Fibroblast of gingiva (primary cell): ENCODE data around the gene CERK.
"Not testable (repeated sequence)": the region's sequence is repeated elsewhere in the genome, so short reads cannot be mapped to it uniquely, and the experiment has no call there.

ENCODE experiments used
- DNase-seq: peaks from one replicate; pipeline ENCODE4 v3.0.0-alpha.2; 2011; ENCODE audit warnings: low read depth

The CERK gene

GRCh38 chr22:46660604-46661201, 77.3 kb downstream of the CERK start:
- no peak for DNase-seq

DNA sequence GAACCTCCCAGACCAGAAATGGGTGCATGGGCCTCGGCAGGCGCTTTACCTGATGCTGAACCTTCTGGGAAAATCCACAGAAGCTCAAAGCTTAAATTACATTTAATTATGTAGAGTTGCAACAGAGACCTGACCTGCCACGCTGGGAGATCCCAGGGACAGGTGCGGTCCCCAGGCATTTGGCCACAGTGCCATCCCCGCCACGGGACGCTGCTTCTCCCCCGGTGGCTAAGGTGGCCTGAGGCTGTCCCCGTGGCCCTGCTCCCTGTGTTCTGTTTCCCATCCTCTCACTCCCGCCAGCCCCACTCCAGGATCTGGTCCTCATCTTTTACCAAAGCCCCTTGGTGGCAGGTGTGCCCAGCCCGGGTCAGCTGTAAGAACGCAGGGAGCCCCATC, 78.3 kb downstream of the CERK start:
- DNase-seq, result no peak

DNA sequence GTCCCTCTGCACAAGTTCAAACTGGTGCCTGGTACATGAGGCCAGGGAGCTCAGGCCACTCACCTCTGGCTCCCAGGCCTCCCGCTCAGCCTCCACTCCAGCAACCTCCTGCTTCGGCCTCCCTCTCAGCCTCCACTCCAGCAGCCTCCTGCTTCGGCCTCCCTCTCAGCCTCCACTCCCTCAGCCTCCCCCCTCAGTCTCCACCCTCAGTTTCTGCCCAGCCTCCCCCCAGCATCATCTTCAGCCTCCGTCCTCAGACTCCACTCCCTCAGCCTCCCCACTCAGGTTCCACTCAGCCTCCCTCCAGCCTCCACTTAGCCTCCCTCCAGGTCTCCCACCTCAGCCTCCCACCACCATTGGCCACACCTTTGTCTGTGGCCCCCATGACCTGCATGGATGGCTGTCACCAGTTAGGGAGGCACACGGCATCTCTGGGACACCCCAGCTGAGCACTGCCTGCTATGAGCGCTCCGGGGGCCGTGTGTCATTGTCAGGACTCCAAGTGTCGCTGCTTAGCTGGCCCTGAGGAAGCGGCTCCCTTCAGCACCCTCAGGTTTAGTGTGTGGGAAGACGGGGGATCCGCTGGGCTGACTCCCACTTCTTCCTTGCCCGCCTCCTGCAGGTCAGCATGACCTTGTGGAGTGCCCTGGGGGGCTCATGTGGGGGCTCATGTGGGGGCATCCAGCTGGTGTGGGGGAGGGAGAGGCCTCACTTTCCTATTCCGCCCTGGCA, 78.8 kb downstream of the CERK start:
- DNase-seq, result no peak

DNA sequence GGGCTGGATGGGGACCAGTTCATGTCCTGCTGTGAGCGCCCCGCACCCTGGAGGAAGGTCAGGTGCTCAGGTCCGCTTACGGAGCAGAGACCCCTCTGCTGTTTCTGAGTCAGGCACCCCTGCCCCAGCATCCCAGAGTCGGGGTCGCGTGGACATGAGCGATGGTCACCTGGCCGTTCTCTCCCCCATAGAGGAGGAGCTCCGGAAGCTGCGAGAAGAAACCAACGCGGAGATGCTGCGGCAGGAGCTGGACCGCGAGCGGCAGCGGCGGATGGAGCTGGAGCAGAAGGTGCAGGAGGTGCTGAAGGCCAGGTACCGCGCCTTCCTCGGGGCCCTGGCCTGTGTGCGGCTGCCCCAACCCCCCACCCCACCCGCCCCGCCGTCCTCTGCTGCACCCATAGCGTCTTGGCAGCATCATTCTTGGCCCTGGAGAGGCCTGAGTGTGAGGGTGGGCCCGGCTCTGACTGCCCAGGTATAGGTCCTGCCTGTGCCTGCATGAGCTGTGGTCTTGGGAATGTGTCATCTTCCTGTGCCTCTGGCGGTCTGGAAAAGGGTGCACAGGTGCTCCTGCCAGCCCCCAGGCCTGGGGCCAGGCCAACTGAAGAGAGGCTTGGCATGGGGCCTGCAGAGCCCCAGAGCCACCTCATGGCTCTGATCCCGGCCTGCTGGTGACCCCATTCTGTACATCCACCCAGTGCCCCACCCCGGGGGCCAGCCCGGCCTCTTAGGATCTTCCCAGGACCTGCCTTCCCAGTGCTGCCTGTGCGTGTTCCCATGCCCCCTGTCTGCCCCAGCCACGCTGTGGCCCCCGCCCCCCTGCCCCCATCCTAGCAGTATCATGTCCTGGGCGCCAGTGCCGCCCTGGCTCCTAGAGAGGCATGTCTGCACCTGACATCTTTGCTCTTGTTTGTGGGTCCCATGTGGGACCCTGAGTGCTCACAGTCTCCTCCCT, 79.8 kb downstream of the CERK start:
- DNase-seq, result no peak

DNA sequence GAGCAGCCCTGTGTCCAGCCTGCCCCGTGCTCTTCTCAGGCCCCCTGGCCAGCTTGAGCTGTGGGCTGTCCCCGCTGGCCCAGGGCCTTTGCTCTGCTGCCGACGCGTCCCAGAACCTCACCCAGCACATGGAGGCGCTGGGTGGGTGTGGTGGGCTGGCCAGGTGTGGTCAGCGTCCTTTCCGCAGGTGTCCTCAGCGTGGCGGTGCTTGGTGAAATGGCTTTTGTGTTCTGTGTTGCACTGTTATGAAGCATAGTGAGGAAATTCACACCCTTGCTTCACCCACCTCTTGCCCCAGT, 80.4 kb downstream of the CERK start:
- no peak for DNase-seq

GRCh38 chr22:46656856-46657654, 81.0 kb downstream of the CERK start:
- no peak for DNase-seq

- DNase-seq, result no peak
Observed at GRCh38 chr22:46655861-46656608, 82.0 kb downstream of the CERK start.

- no peak for DNase-seq
Observed at GRCh38 chr22:46654927-46655595, 83.0 kb downstream of the CERK start.

GRCh38 chr22:46654426-46654825, 83.6 kb downstream of the CERK start:
- no peak for DNase-seq

- DNase-seq, result no peak
Observed at GRCh38 chr22:46653596-46653995, 84.5 kb downstream of the CERK start.

DNA sequence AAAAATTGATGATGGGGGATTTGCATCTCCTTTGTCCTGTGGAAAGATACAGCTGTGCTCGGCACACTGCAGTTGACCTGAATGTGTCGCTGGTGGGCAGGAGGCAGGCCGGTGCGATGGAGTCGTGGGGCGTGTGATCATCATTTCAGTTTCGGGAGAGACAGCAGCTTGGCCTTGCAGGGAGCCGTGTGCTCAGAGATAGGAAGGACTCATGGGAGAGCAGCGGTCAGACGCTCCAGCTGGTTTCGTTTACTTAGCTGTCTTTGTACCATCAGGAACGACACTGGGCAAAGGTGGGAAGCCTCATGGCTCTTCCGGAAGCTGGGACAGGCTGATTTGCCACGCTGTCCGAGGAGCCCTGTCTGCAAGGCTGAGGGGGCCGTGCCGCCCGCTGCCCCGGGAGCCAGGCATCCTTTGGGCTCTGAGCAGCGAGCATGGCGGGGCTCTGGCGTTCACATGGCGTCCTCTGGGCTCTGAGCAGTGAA, 85.2 kb downstream of the CERK start:
- DNase-seq, result no peak

GRCh38 chr22:46652081-46652846, 85.8 kb downstream of the CERK start:
- DNase-seq, result no peak

DNA sequence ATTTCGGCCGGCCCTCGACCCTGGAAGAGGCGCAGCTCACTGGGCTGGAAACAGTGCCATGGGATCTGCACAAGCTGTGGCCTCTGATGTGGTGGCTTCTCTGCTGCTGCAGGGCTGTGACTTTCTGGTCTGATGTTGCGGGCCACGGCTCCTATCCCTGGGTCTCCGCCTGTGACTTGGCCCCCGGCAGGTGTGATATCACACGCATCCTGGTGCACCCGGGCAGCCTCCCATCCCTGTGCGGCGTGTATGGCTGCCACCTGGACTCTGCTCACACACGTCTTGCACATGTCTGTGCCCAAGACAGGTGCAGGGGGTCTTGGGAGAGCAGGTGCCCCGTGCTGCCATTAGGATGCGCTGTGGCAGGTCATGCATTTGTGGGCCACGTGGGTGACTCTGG, 86.7 kb downstream of the CERK start:
- no peak for DNase-seq

DNA sequence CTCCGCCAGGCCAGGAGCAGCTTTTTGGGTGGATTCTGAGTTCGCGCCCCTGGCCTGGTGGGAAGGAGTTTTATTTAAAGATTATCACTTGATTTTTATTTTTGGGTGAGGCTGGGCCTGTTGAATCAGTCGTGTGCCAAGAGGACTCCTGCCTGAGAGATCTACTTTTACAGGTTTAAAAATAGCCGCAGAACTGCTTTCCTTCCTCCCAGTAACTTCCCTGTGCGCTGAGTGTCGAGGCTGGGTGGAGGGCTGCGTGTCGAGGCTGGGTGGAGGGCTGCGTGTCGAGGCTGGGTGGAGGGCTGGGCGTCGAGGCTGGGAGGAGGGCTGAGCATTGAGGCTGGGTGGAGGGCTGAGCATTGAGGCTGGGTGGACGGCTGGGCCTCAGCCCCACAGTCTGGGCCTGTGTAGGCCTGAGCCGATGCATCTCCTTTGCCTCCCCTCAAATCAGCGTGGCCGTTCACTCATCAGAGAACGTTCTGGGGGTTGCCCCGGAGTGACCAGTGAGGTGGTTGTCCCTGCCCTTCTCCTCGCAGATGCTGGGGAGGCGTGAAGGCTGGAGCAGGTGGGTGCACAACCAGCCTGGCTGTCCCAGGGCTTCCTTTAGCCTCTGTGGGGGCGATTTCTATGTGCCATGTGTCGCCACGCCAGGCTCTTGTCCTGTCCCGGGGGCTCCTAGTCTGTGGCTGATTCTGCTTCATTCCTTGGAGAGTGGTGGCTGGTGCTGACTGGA, 87.8 kb downstream of the CERK start:
- no peak for DNase-seq

DNA sequence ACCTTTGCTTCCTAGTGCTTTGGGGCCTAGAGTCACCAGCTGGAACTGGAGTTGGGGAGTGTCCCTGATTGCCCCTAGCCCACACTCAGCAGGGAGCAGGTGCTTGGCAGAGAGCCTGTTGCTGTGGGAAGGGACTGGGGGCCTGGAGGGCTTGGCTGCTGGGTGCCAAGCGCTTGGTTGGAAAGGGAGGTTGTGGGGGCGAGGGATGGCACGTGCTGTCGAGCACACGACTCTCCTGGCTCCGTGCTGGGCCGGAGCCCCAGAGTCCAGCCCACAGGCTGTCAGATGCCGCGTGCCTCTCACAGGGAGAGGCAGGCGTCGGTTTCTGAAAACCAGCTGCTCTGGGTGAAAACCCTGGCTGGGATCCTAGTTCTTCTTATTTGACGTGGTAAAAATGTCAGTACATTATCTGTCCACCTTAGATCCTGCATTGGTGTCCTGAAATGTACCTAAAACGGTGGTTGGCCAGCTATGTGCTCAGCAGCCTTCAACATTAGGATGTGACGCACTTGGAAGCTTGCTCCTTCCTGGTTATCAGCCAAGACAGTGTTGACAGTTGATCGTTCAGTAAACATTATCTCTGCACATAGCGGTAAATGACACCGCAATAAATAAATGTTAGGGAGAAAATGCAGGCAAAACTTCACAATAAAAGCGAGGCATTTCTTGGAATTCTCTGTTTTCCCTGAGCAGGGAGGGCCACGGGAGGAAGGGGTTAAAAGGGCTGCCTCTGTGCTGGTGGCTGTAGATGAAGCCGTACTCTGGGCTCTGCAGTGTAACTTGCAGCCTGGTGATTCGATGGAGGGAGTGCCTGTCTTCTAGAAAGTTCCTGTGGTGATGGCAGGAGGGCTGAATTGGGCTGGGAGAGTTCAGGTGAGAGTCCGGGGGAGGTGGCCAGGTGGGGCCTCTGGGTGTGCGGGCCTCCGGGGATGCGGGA, 88.6 kb downstream of the CERK start:
- peak; percentile 31 for DNase-seq

DNA sequence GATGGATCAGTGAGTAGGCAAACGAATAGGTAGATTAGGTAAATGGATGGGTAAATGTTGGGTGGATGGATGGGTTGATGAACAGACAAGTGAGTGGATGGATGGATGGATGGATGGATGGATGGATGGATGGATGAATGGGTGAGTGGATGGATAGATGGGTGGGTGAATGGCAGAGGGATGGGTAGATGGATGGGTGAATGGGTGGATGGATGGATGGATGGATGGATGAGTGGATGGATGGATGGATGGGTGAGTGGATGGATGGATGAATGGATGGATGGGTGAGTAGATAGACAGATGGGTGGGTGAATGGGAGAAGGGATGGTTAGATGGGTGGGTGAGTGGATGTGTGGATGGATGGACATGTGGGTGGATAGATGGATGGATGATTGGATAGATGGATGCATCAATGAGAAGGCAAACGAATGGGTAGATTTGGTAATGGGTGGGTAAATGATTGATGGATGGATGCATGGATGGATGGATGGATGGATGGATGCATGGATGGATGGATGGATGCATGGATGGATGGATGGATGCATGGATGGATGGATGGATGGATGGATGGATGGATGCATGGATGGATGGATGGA, 89.7 kb downstream of the CERK start:
- DNase-seq, result not testable (repeated sequence)

DNA sequence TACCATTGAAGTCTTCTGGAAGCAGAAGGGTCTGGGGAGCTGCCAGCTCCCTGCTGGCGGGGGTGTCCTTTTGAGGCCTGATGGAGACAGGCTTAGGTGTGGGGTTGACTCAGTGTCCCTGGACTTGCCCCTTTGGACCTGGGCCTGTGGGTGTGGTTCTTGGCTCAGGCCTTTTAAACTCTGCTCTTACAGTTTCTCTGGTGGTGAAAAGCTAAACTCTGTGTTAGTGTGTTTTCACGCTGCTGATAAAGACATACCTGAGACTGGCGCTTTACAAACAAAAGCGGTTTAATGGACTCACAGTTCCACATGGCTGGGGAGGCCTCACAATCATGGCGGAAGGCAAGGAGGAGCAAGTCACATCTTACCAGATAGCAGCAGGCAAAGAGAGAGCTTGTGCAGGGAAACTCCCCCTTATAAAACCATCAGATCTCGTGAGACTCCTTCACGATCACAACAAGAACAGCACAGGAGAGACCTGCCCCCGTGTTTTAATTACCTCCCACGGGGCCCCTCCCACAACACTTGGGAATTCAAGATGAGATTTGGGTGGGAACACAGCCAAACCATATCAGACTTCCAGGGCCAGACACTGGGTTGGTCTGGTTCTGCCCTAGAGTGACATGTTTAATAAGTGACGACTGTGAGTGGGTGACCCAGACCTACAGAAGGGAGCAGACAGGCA, 91.4 kb downstream of the CERK start:
- DNase-seq, result no peak
